T-helper 9 cell (primary cell): Measurements from ENCODE around the gene MARCHF10.
"Not testable (repeated sequence)": the region's sequence is repeated elsewhere in the genome, so short reads cannot be mapped to it uniquely, and the experiment has no call there.

Source experiments
- DNase-seq: peaks from one replicate; pipeline ENCODE4 v3.0.0-alpha.2; 2020
- total RNA-seq, 2 donors: gene quantifications; one replicate each; lab custom pipeline; 2026; lab: John Stamatoyannopoulos, UW

MARCHF10 gene
- 0.49 to 0.97 reads per million in 2 donors for total RNA-seq

- no peak for DNase-seq
Measured at GRCh38 chr17:62807812-62808575, at the start of gene MARCHF10. TSS of gene MARCHF10 (minus strand) at chr17:62808314. CDS start at chr17:62801735, 6,579 bp downstream.

GRCh38 chr17:62857526-62857925 is 49.4 kb upstream of the MARCHF10 start:
- DNase-seq, result no peak

- DNase-seq, result no peak
Measured at GRCh38 chr17:62856594-62856993, 48.5 kb upstream of the MARCHF10 start.

GRCh38 chr17:62855156-62855555 is 47.0 kb upstream of the MARCHF10 start:
- DNase-seq, result no peak

- DNase-seq, result no peak
Measured at GRCh38 chr17:62854098-62854680, 46.1 kb upstream of the MARCHF10 start.

GRCh38 chr17:62852195-62852594 is 44.1 kb upstream of the MARCHF10 start:
- DNase-seq, result no peak

GRCh38 chr17:62849591-62850415 is 41.7 kb upstream of the MARCHF10 start:
- DNase-seq, result not testable (repeated sequence)

- no peak for DNase-seq
Measured at GRCh38 chr17:62848334-62848733, 40.2 kb upstream of the MARCHF10 start.

GRCh38 chr17:62847426-62847825 is 39.3 kb upstream of the MARCHF10 start:
- no peak for DNase-seq

GRCh38 chr17:62840871-62841270 is 32.8 kb upstream of the MARCHF10 start:
- no peak for DNase-seq

GRCh38 chr17:62833816-62834215 is 25.7 kb upstream of the MARCHF10 start:
- not testable (repeated sequence) for DNase-seq

GRCh38 chr17:62832405-62832804 is 24.3 kb upstream of the MARCHF10 start:
- DNase-seq, result no peak

GRCh38 chr17:62831066-62831465 is 23.0 kb upstream of the MARCHF10 start:
- not testable (repeated sequence) for DNase-seq

GRCh38 chr17:62827746-62828485 is 19.8 kb upstream of the MARCHF10 start:
- DNase-seq, result no peak

GRCh38 chr17:62826956-62827355 is 18.8 kb upstream of the MARCHF10 start:
- no peak for DNase-seq

- no peak for DNase-seq
Measured at GRCh38 chr17:62825182-62825581, 17.1 kb upstream of the MARCHF10 start.

- DNase-seq, result no peak
Measured at GRCh38 chr17:62824290-62825131, 16.4 kb upstream of the MARCHF10 start.

- no peak for DNase-seq
Measured at GRCh38 chr17:62823111-62823893, 15.2 kb upstream of the MARCHF10 start.

GRCh38 chr17:62822080-62822904 is 14.2 kb upstream of the MARCHF10 start:
- DNase-seq, result no peak
